Testis (tissue), 3 donors: ENCODE measurements around the gene ATM. TPM values are rescaled to one million over a fixed set of nuclear protein-coding genes. Genes with fewer than 3 reads are reported as not detected.
"Not testable (repeated sequence)": the region's sequence is repeated elsewhere in the genome, so short reads cannot be mapped to it uniquely, and the experiment has no call there.

Experiments used
- DNase-seq: peaks from one replicate; pipeline ENCODE4 v3.0.0-alpha.2; 2019
- H3K27ac ChIP-seq, 2 donors: fragments of 200-600 bp; sonication (generic); one replicate each; pipeline ENCODE4 v1.5.1; 2019
- H3K27me3 ChIP-seq: fragments of 200-600 bp; sonication (generic); one replicate; pipeline ENCODE4 v1.5.1; 2019
- H3K36me3 ChIP-seq: fragments of 200-600 bp; sonication (generic); one replicate; pipeline ENCODE4 v1.5.1; 2017; ENCODE audit warnings: low read depth; ENCODE audit errors: missing control alignments
- H3K4me1 ChIP-seq: fragments of 200-600 bp; sonication (generic); one replicate; pipeline ENCODE4 v1.5.1; 2019
- H3K4me3 ChIP-seq, 2 donors: fragments of 200-600 bp; sonication (generic); one replicate each; pipeline ENCODE4 v1.5.1; 2017 to 2019
- H3K9me3 ChIP-seq: fragments of 200-600 bp; sonication (generic); one replicate; pipeline ENCODE4 v1.5.1; 2017
- CTCF ChIP-seq, 3 experiments: fragments of 450-650 bp in 2 of 3; fragments of 200-600 bp in 1 of 3; sonication (generic) in 1 of 3; IDR thresholded peaks; one replicate each; pipeline ENCODE4 v1.5.1; 2016 to 2019; ENCODE audit warnings: antibody characterized with exemption in 3 of 3, mild to moderate bottlenecking in 2 of 3, moderate library complexity in 1 of 3
- POLR2A ChIP-seq: fragments of 450-650 bp; IDR thresholded peaks from one replicate; pipeline ENCODE4 v1.6.1; 2017; ENCODE audit warnings: antibody characterized with exemption, mild to moderate bottlenecking, moderate library complexity
- WGBS, 2 donors: methylation state at CpG; one replicate each; pipeline ENCODE4 v1.1.5; 2018; 5-methylcytosine and 5-hydroxymethylcytosine counted together
- intact Hi-C: fragments of 100-400 bp; cut with DNase I; formaldehyde crosslinking; loops from one replicate; pipeline ENCODE4 v1.15.1; 2023; ENCODE audit warnings: low total_unique reads
- polyA plus RNA-seq: library from polyadenylated mRNA; stranded (reverse); fragments of 350-450 nt; fragmentation: Illumina TruSeq; extraction: RNeasy Lipid Tissue Mini Kit (QIAGEN cat#74804); gene quantifications from one replicate; pipeline ENCODE4 v1.2.3, GENCODE V29; 2014; ENCODE audit warnings: low read depth, low replicate concordance; ENCODE audit not compliant: insufficient read depth
- small RNA-seq, 2 donors: library from RNA; depleted of rRNA; stranded (forward); fragments of <200 nt; gene quantifications; one replicate each; pipeline ENCODE3, GENCODE V24; 2016
- total RNA-seq, 2 donors: library from RNA; depleted of rRNA; stranded (reverse); fragments of >200 nt; gene quantifications; one replicate each; pipeline ENCODE4 v1.2.3, GENCODE V29; 2016

Gene ATM
- total and polyA plus RNA-seq, 3 donors from 2014 or later, result 19.3 to 95.4 (median 92.3) TPM

GRCh38 chr11:108405706-108406105 is 182.8 kb downstream of the ATM start:
- Histone ChIP-seq H3K27me3 (no peaks in the 10 kb centered on the region), H3K27ac (no peak overlapping the region), H3K4me1 (no peaks in the 10 kb centered on the region), H3K36me3 (no peaks in the 10 kb centered on the region), H3K9me3 (no peaks in the 10 kb centered on the region), H3K4me3 (no peak overlapping the region)
- WGBS, 2 donors, result 71 to 88% methylated on average over 1 of the region's 1 CpG
- TF ChIP-seq POLR2A (no peak), CTCF (IDR thresholded peaks at IDR 0.05) (no peak)
- no peak for DNase-seq
- intact Hi-C loops, result no loop called here

- no peak for DNase-seq
- Histone ChIP-seq H3K27me3 (no peaks in the 10 kb centered on the region), H3K4me1 (no peaks in the 10 kb centered on the region), H3K36me3 (no peaks in the 10 kb centered on the region), H3K27ac (no peak overlapping the region), H3K9me3 (no peaks in the 10 kb centered on the region), H3K4me3 (no peak overlapping the region)
- intact Hi-C loops, result no loop called here
- TF ChIP-seq POLR2A (no peak), CTCF (IDR thresholded peaks at IDR 0.05) (no peak)
Observed at GRCh38 chr11:108414958-108415357, 192.1 kb downstream of the ATM start.

GRCh38 chr11:108417551-108417950 is 194.7 kb downstream of the ATM start:
- DNase-seq, H3K4me3 ChIP-seq, H3K9me3 ChIP-seq, intact Hi-C loops, H3K36me3 ChIP-seq, H3K27me3 ChIP-seq, H3K4me1 ChIP-seq, H3K27ac ChIP-seq: not testable (repeated sequence)
- 92% methylated on average over 2 of the region's 2 CpGs for WGBS, 2 donors

Small RNA genes lying within 50 kb of the gene (small RNA-seq; reads per million reads assigned to genes)
- gene RF00019, result 0 reads per million in 2 donors

Other genes with a start within 250 kb of the ATM start
- gene CUL5, start 214.2 kb upstream of the ATM start, total RNA-seq, result 10 to 100 TPM; 31.2 to 34.6 TPM
- gene CUL5, start 214.2 kb upstream of the ATM start, polyA plus RNA-seq, result 9.5 TPM
- gene ACAT1, start 101.5 kb upstream of the ATM start, total RNA-seq, result 10 to 100 TPM; 60.5 to 78.4 TPM
- gene ACAT1, start 101.5 kb upstream of the ATM start, polyA plus RNA-seq, result 174 TPM
- gene NPAT, start 429 bp upstream of the ATM start, total RNA-seq, result 10 to 100 TPM; 20.9 to 24.3 TPM
- gene NPAT, start 429 bp upstream of the ATM start, polyA plus RNA-seq, result 7.9 TPM
- gene C11orf65, start 244.5 kb downstream of the ATM start, total RNA-seq, result 10 to 100 TPM; 22.1 to 48.9 TPM
- 69.7 TPM for gene C11orf65, start 244.5 kb downstream of the ATM start, polyA plus RNA-seq